HG03521 (cell line): ENCODE data around the gene SZRD1.
"Not testable (repeated sequence)": the region's sequence is repeated elsewhere in the genome, so short reads cannot be mapped to it uniquely, and the experiment has no call there.

Experiments
- ATAC-seq: cut with Tn5 transposase; IDR thresholded peaks from one replicate; pipeline ENCODE4 v1.9.1; 2021; ENCODE audit warnings: mild to moderate bottlenecking, moderate library complexity; ENCODE audit not compliant: unreplicated experiment

SZRD1 gene

GRCh38 chr1:16366722-16367257 lies at the start of gene SZRD1:
TSS of gene SZRD1 (plus strand) at chr1:16367242. CDS start at chr1:16367258, 16 bp downstream.
- peak; percentile 81 for ATAC-seq

GRCh38 chr1:16318555-16318954 lies 48.5 kb upstream of the SZRD1 start:
- no peak for ATAC-seq

GRCh38 chr1:16321176-16321867 lies 45.7 kb upstream of the SZRD1 start:
- ATAC-seq = no peak

- ATAC-seq = no peak
These were observed 42.6 kb upstream of the SZRD1 start for GRCh38 chr1:16324456-16324890.

GRCh38 chr1:16326833-16327404 lies 40.1 kb upstream of the SZRD1 start:
- ATAC-seq = no peak

- no peak for ATAC-seq
These were observed 32.2 kb upstream of the SZRD1 start for GRCh38 chr1:16334655-16335340.

- ATAC-seq = no peak
These were observed 28.1 kb upstream of the SZRD1 start for GRCh38 chr1:16338961-16339360.

- no peak for ATAC-seq
These were observed 26.4 kb upstream of the SZRD1 start for GRCh38 chr1:16340673-16341072.

GRCh38 chr1:16342331-16343062 lies 24.5 kb upstream of the SZRD1 start:
- ATAC-seq = no peak

- ATAC-seq = not testable (repeated sequence)
These were observed 23.8 kb upstream of the SZRD1 start for GRCh38 chr1:16343276-16343675.

- no peak for ATAC-seq
These were observed 18.4 kb upstream of the SZRD1 start for GRCh38 chr1:16348414-16349182.

- ATAC-seq = no peak
These were observed 17.1 kb upstream of the SZRD1 start for GRCh38 chr1:16349847-16350406.

GRCh38 chr1:16351456-16351993 lies 15.5 kb upstream of the SZRD1 start:
- ATAC-seq = no peak

- peak; percentile 94 for ATAC-seq
These were observed 14.8 kb upstream of the SZRD1 start, which contains the start of gene FBXO42 for GRCh38 chr1:16351994-16352841. TSS of gene FBXO42 (minus strand) at chr1:16352480. CDS start at chr1:16315418, 37,062 bp downstream.

GRCh38 chr1:16352842-16353535 lies 14.1 kb upstream of the SZRD1 start:
- no peak for ATAC-seq

- ATAC-seq = no peak
These were observed 12.4 kb upstream of the SZRD1 start for GRCh38 chr1:16354619-16355018.

GRCh38 chr1:16356867-16357266 lies 10.2 kb upstream of the SZRD1 start:
- ATAC-seq = no peak

- not testable (repeated sequence) for ATAC-seq
These were observed 1.9 kb upstream of the SZRD1 start for GRCh38 chr1:16365146-16365498.
